H1 (cell line): ENCODE data around the gene ATP5F1E. TPM values are rescaled to one million over a fixed set of nuclear protein-coding genes. Genes with fewer than 3 reads are reported as not detected.

ENCODE experiments used
- CTCF ChIA-PET: fragments of 300-600 bp; sonication (Branson Sonifier 250); formaldehyde crosslinking; loops from one replicate; lab custom pipeline; 2021; ENCODE audit not compliant: partially characterized antibody; lab: Charles Lee
- POLR2A ChIA-PET: fragments of 300-600 bp; sonication (Branson Sonifier 250); formaldehyde crosslinking; loops from one replicate; lab custom pipeline; 2021; ENCODE audit warnings: inconsistent platforms; ENCODE audit not compliant: partially characterized antibody; lab: Charles Lee
- DNase-seq, 2 experiments: peaks; one replicate each; pipeline versions ENCODE4 v3.0.0 to v3.0.0-alpha.2; 2010 to 2022; ENCODE audit warnings: low spot score in 2 of 2, low read depth in 1 of 2, mixed read lengths in 1 of 2
- FAIRE-seq: peaks from 2 replicates; lab custom pipeline; 2011; peaks lifted over from hg19 to GRCh38; lab: Jason Lieb, UNC
- H2AFZ ChIP-seq: 2 replicates; pipeline ENCODE4 v1.8.1; 2012; ENCODE audit warnings: low read length, inconsistent platforms
- H2AK5ac ChIP-seq: 2 replicates; pipeline ENCODE4 v1.6.1; 2013; ENCODE audit warnings: low read depth, low read length
- H2BK120ac ChIP-seq: replicated peaks from 2 replicates; pipeline ENCODE3; 2013; ENCODE audit warnings: low read depth, low read length, inconsistent platforms
- H2BK12ac ChIP-seq: 2 replicates; pipeline ENCODE4 v1.6.1; 2013; ENCODE audit warnings: low read depth, low read length
- H2BK15ac ChIP-seq: 2 replicates; pipeline ENCODE4 v1.6.1; 2013; ENCODE audit warnings: low read length
- H2BK20ac ChIP-seq: 2 replicates; pipeline ENCODE4 v1.6.1; 2013; ENCODE audit warnings: low read length
- H2BK5ac ChIP-seq: 2 replicates; pipeline ENCODE4 v1.6.1; 2013; ENCODE audit warnings: low read depth, low read length
- H3K14ac ChIP-seq: 2 replicates; pipeline ENCODE4 v1.6.1; 2013; ENCODE audit warnings: inconsistent platforms; ENCODE audit not compliant: insufficient read length
- H3K18ac ChIP-seq: 2 replicates; pipeline ENCODE4 v1.6.1; 2013; ENCODE audit warnings: low read length; ENCODE audit errors: extremely low read depth
- H3K23ac ChIP-seq: 2 replicates; pipeline ENCODE4 v1.6.1; 2013; ENCODE audit warnings: inconsistent platforms; ENCODE audit not compliant: insufficient read length
- H3K23me2 ChIP-seq: 2 replicates; pipeline ENCODE4 v1.6.1; 2013; ENCODE audit warnings: low read depth, low read length
- H3K27ac ChIP-seq: 2 replicates; pipeline ENCODE4 v1.6.1; 2011; ENCODE audit warnings: low read depth, low read length, inconsistent platforms
- H3K27me3 ChIP-seq, 4 experiments: replicated peaks in 1 of 4; 1 replicate in 1 of 4; 2 replicates in 3 of 4; pipeline versions ENCODE4 v1.6.1 to v1.8.1; 2011 to 2013; ENCODE audit warnings: low read length in 3 of 4, mild to moderate bottlenecking in 3 of 4, inconsistent platforms in 2 of 4, mixed read lengths in 2 of 4, moderate library complexity in 1 of 4; ENCODE audit not compliant: control insufficient read depth in 3 of 4, insufficient read depth in 3 of 4; ENCODE audit errors: extremely low read depth in 1 of 4
- H3K36me3 ChIP-seq, 4 experiments: 2 replicates each; pipeline versions ENCODE4 v1.6.1 to v1.8.1; 2011 to 2013; ENCODE audit warnings: mild to moderate bottlenecking in 4 of 4, low read length in 3 of 4, moderate library complexity in 2 of 4, control low read depth in 1 of 4, inconsistent platforms in 1 of 4; ENCODE audit not compliant: insufficient read depth in 4 of 4, control insufficient read depth in 2 of 4
- H3K4ac ChIP-seq: replicated peaks from 2 replicates; pipeline ENCODE3; 2013; ENCODE audit warnings: low read length, low read depth, mixed read lengths, inconsistent platforms; ENCODE audit not compliant: insufficient read length
- H3K4me1 ChIP-seq, 4 experiments: replicated peaks in 1 of 4; 1 replicate in 1 of 4; 2 replicates in 3 of 4; pipeline versions ENCODE4 v1.6.1 to v1.8.1; 2011 to 2013; ENCODE audit warnings: low read length in 3 of 4, inconsistent platforms in 2 of 4, mixed read lengths in 1 of 4; ENCODE audit not compliant: insufficient read depth in 4 of 4, control insufficient read depth in 3 of 4
- H3K4me2 ChIP-seq, 2 experiments: 2 replicates each; pipeline versions ENCODE4 v1.6.1 to v1.8.1; 2011 to 2013; ENCODE audit warnings: low read depth in 2 of 2, low read length in 2 of 2, control low read depth in 1 of 2, inconsistent platforms in 1 of 2, mild to moderate bottlenecking in 1 of 2; ENCODE audit not compliant: insufficient read depth in 1 of 2
- H3K4me3 ChIP-seq, 4 experiments: fragments of 200-600, 300-600 bp in 1 of 4; sonication (generic), shearing (Covaris generic), sonication (Bioruptor Twin) in 1 of 4; 2 replicates each; pipeline versions ENCODE4 v1.5.1 to v1.8.1; 2011 to 2016; ENCODE audit warnings: low read length in 4 of 4, low read depth in 3 of 4, control low read depth in 2 of 4, inconsistent platforms in 2 of 4, mild to moderate bottlenecking in 2 of 4, mixed read lengths in 1 of 4, moderate library complexity in 1 of 4; ENCODE audit not compliant: insufficient read depth in 2 of 4; ENCODE audit errors: extremely low read depth in 1 of 4
- H3K56ac ChIP-seq: replicated peaks from 2 replicates; pipeline ENCODE3; 2013; ENCODE audit warnings: low read depth, mild to moderate bottlenecking, mixed read lengths, low read length, inconsistent platforms; ENCODE audit not compliant: insufficient read length
- H3K79me1 ChIP-seq: 2 replicates; pipeline ENCODE4 v1.6.1; 2013; ENCODE audit warnings: low read depth, low read length, control low read depth
- H3K79me2 ChIP-seq, 2 experiments: 2 replicates each; pipeline versions ENCODE4 v1.6.1 to v1.8.1; 2012 to 2013; ENCODE audit warnings: low read length in 2 of 2, mild to moderate bottlenecking in 2 of 2, inconsistent platforms in 1 of 2; ENCODE audit not compliant: insufficient read depth in 2 of 2, control insufficient read depth in 1 of 2
- H3K9ac ChIP-seq, 4 experiments: replicated peaks in 1 of 4; 1 replicate in 1 of 4; 2 replicates in 3 of 4; pipeline versions ENCODE4 v1.6.1 to v1.8.1; 2011 to 2013; ENCODE audit warnings: low read depth in 3 of 4, low read length in 3 of 4, control low read depth in 2 of 4, mild to moderate bottlenecking in 2 of 4, moderate library complexity in 2 of 4, inconsistent platforms in 1 of 4; ENCODE audit errors: extremely low read depth in 1 of 4
- H3K9me3 ChIP-seq, 2 experiments: 2 replicates each; pipeline versions ENCODE4 v1.6.1 to v1.8.1; 2012 to 2013; ENCODE audit warnings: mild to moderate bottlenecking in 2 of 2, moderate library complexity in 2 of 2, control low read depth in 1 of 2, inconsistent platforms in 1 of 2, low read depth in 1 of 2, low read length in 1 of 2, mixed read lengths in 1 of 2; ENCODE audit not compliant: insufficient read depth in 2 of 2
- H4K20me1 ChIP-seq, 2 experiments: replicated peaks in 1 of 2; 2 replicates each; pipeline versions ENCODE3 to v1.8.1; 2011 to 2013; ENCODE audit warnings: inconsistent platforms in 2 of 2, low read length in 2 of 2, mild to moderate bottlenecking in 1 of 2; ENCODE audit not compliant: insufficient read depth in 2 of 2, control insufficient read depth in 1 of 2
- H4K5ac ChIP-seq: 2 replicates; pipeline ENCODE4 v1.6.1; 2013; ENCODE audit warnings: low read length, low read depth, mixed read lengths, inconsistent platforms; ENCODE audit not compliant: insufficient read length
- H4K8ac ChIP-seq: 2 replicates; pipeline ENCODE4 v1.8.0; 2013; ENCODE audit warnings: mild to moderate bottlenecking, moderate library complexity, low read length, inconsistent platforms; ENCODE audit not compliant: insufficient read depth; ENCODE audit errors: extremely low read depth
- H4K91ac ChIP-seq: replicated peaks from 2 replicates; pipeline ENCODE3; 2013; ENCODE audit warnings: low read length, mixed read lengths, inconsistent platforms; ENCODE audit not compliant: insufficient read length
- BCL11A ChIP-seq, 2 experiments: IDR thresholded peaks; one replicate each; pipeline ENCODE4 v1.6.1; 2011; ENCODE audit warnings: low read depth in 2 of 2, low read length in 2 of 2, mild to moderate bottlenecking in 2 of 2
- MAFK ChIP-seq: IDR thresholded peaks from 2 replicates; pipeline ENCODE4 v1.6.1; 2012; ENCODE audit warnings: low read depth, mild to moderate bottlenecking, improper control_type of control experiment, low read length
- WGBS, 2 experiments: shearing (Covaris generic) in 1 of 2; methylation state at CpG; one replicate each; pipeline versions ENCODE4 v1.1.6 to v1.1.7; 2013 to 2015; ENCODE audit warnings: low lambda C conversion rate in 2 of 2, mixed read lengths in 2 of 2, inconsistent platforms in 1 of 2, low coverage in 1 of 2, missing lambda C conversion rate in 1 of 2; ENCODE audit not compliant: insufficient replicate concordance in 2 of 2, insufficient coverage in 1 of 2, insufficient read length in 1 of 2; ENCODE audit errors: extremely low coverage in 1 of 2, missing lambda C conversion rate in 1 of 2; 5-methylcytosine and 5-hydroxymethylcytosine counted together
- polyA plus RNA-seq, 7 experiments: library from polyadenylated mRNA; depleted of rRNA in 3 of 7; stranded (reverse) in 5 of 7; unstranded in 2 of 7; fragments of >200 nt in 5 of 7; fragments of 200-250 nt in 2 of 7; gene quantifications; 1 replicate in 5 of 7; 2 replicates in 1 of 7; 4 replicates in 1 of 7; pipeline versions ENCODE4 v1.2.1 to v1.2.3, GENCODE V29; 2011 to 2013; ENCODE audit warnings: missing spikeins in 2 of 7, mixed read lengths in 2 of 7
- total RNA-seq: library from RNA; stranded (reverse); fragmentation: NEBNext Ultra II Directional; extraction: Animal tissue kit (Norgen Biotek cat#: 25700); gene quantifications from 2 replicates; pipeline ENCODE4 v1.2.1, GENCODE V29; 2021

ATP5F1E gene
- total and polyA plus RNA-seq, 2 of the 8 experiments (the other 6 are each of a cell fraction or from before 2014, with no cell fraction given): 15.7 to 47.8 TPM

- Histone ChIP-seq H3K27ac (no peak overlapping the region), H4K8ac (peak overlapping the region; percentile 71; the same call in 1 of the 2 replicates), H2BK12ac (no peak overlapping the region), H3K79me2 (peaks cover 6 to 13% of the 10 kb centered on the region in 2 experiments; a peak in 3 of 4 replicates), H3K27me3 (peaks cover 0 to 6% (median 3%) of the 10 kb centered on the region in 4 experiments; a peak in 2 of 7 replicates), H3K14ac (no peak overlapping the region), H3K4me1 (peaks cover 0 to 6% (median 1%) of the 10 kb centered on the region in 4 experiments; a peak in 3 of 7 replicates), H3K4me3 (peak overlapping the region; percentile 10 to 90 (median 40)), H2BK20ac (no peak overlapping the region), H4K20me1 (peaks cover 8 to 9% of the 10 kb centered on the region in 2 experiments), H3K23me2 (peaks cover 5% of the 10 kb centered on the region), H3K56ac (peak overlapping the region; percentile 20), H2BK15ac (no peak overlapping the region), H3K23ac (no peak overlapping the region), H3K36me3 (peaks cover 2 to 60% (median 18%) of the 10 kb centered on the region in 4 experiments; a peak in 5 of 8 replicates), H2BK120ac (no peak overlapping the region), H4K91ac (no peak overlapping the region), H2AK5ac (no peak overlapping the region), H2AFZ (no peak overlapping the region), H3K79me1 (peaks cover 2% of the 10 kb centered on the region), H3K4ac (no peak overlapping the region), H3K9me3 (no peaks in the 10 kb centered on the region)
- ChIA-PET CTCF (interaction anchor here (1.1 to 2.2 kb wide), 4 partner anchors 8 to 393 kb away, joined by 3 to 5 read pairs (median 4); no protein-coding TSS in a partner anchor), POLR2A (interaction anchor here (0.6 to 3.1 kb wide), 17 partner anchors 8 to 380 kb away, joined by 3 to 28 read pairs (median 4); partner anchors contain the start of gene PRELID3B)
- FAIRE-seq: no peak
- DNase-seq: no peak
- TF ChIP-seq MAFK: no peak
- no peak for TF ChIP-seq BCL11A (IDR thresholded peaks at IDR 0.05; ENCODE audit: low read depth in 2 of 2, low read length in 2 of 2)
- TF ChIP-seq, all 59 proteins: peak for 0
- Histone ChIP-seq H3K4me2 (peak overlapping the region; percentile 63 to 84), H2BK5ac (no peak overlapping the region), H4K5ac (peak overlapping the region; percentile 67), H3K18ac (no peak overlapping the region), H3K9ac (peak overlapping the region in 1 of 4 experiments; percentile 45; a peak in 2 of 7 replicates)
- 16% methylated on average over 13 of the region's 13 CpGs; no CpG with 5 or more reads in 1 of the 2 experiments for WGBS, 2 experiments
Observed at GRCh38 chr20:59032713-59033059, 551 bp upstream of the ATP5F1E start.
